SK-N-MC (cell line): ENCODE measurements around the gene USP6.

Source experiments
- EZH2 ChIP-seq: fragments of 200-600 bp; sonication (generic); IDR thresholded peaks from one replicate; pipeline ENCODE4 v1.6.1; 2017; ENCODE audit warnings: antibody characterized with exemption
- POLR2AphosphoS5 ChIP-seq: IDR thresholded peaks from 2 replicates; pipeline ENCODE4 v1.6.1; 2012; ENCODE audit warnings: mild to moderate bottlenecking, low read depth, low read length, borderline replicate concordance

DNA sequence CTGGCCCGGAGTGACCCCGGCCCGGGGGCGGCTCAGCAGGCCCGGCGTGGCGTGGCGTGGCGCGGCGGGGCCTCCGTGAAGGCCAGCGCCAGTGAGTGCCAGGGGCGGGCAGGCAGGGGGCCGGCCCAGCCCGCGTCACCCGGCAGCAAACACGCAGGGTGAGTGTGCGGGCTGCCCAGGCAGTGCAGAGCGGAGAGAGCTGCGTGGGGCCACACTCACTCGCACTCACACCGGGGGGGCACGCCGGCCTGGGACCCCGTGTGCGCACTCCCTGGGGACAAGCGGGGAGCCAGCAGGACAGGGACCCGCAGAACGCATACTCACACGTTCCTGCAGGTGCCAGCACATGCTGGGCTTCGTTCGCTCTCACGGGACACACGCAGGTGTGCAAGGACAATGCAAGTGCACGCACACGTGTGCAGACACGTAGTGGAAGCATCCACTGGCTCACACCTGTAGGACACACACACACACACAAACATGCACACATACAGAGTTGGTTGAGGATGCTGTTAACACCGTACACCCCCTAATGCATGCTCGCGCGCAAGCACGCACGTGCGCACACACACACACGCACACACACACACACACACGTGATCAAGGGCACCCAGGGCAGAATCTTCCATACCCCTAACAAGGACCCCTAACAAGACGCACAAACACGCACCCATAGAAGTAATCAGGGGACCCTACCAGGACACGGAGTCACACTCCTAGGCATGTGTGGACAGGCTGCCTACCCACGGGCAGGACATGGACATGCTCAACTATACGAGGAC lies 7.7 kb downstream of the USP6 start:
- TF ChIP-seq POLR2AphosphoS5 = no peak
- TF ChIP-seq EZH2 = no peak
